CD4-positive, alpha-beta T cell treated with Interferon alpha-2 for 1 hour (primary cell): ENCODE results near the gene CCDC179.

Experiments used
- DNase-seq, 2 donors: peaks; one replicate each; pipeline ENCODE4 v3.0.0-alpha.2; 2020 to 2022

Gene CCDC179

DNA sequence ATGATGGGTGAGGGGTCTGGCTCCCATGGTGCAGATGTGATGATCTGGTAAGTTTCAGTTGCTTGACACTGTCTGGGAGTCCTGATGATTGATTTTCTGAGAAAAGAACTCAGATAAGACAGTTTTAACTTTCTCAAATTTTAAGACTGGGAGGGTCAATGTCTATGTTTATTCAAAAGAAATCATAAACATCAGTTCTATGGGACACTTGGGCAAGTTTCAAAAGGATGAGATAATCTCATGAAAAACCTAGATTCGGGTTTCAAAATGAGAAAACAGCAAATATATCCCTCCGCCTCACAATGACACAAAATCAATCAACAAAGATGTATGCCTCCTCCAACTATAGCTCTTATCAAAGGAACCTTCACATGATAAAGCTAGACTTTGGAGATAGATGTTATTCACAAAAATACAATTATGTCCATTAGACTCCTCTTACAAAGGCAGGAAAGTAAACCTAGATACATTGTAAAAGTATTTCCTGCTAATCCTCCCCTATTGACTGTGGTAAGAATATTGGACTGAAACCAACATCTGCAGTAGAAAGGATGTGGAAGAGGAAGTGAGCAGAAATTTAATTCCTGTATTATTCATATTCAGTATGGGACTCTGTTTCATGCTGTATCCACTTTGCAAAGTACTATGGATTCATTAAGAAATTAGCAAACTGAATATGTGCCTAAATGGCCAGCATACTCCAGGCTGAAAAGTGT is 52.3 kb downstream of the CCDC179 start:
- no peak for DNase-seq

- DNase-seq, result no peak
Measured at GRCh38 chr11:22807391-22807790, 52.9 kb downstream of the CCDC179 start.

DNA sequence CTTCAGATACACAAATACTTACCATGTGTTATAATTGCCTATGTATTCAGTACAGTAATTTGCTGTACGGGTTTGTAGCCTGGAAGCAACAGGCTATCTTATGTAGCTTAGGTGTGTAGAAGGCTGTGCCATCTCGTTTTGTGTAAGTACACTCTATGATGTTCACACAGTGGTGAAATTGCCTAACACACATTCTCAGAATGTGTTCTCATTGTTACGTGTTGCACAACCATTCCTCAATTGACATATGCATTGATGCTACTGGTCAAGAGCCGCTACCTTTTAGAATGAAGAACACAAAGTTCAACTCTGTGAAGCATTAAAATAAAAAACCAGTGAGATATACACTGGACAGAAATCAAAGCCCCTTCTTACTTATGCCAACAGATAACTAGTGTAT is 57.4 kb downstream of the CCDC179 start:
- DNase-seq, result no peak

DNA sequence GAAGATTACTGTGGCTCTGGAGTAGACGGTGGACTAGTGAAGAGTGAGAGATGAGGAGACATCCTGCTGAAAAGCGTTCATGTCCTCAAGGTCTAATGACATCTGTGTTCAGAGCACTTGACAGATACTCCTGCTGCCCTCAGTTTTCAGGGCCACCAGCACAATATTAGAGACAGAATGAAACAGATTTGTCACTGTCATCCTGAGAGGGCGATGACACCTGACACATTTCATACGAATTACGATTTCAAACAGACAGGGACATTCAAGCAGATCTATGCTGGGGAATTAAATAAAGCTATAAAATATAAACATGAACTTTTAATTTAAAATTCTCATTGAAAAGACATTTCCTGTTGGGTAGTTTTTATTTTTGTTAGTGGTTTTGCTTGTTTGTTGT is 59.8 kb downstream of the CCDC179 start:
- DNase-seq, result no peak

GRCh38 chr11:22798901-22799300 is 61.4 kb downstream of the CCDC179 start:
- DNase-seq, result no peak

- no peak for DNase-seq
Measured at GRCh38 chr11:22797047-22797446, 63.2 kb downstream of the CCDC179 start.
